Fibroblast of villous mesenchyme (primary cell): ENCODE measurements around the gene CIDEB. TPM values are rescaled to one million over a fixed set of nuclear protein-coding genes. Genes with fewer than 3 reads are reported as not detected.

Source experiments
- DNase-seq: peaks from one replicate; pipeline ENCODE4 v3.0.0-alpha.2; 2010; ENCODE audit warnings: low read depth
- H3K4me3 ChIP-seq: 2 replicates; pipeline ENCODE4 v1.5.1; 2011; ENCODE audit warnings: low read depth, mild to moderate bottlenecking, low read length
- total RNA-seq: library from RNA; depleted of rRNA; stranded (reverse); fragments of >200 nt; gene quantifications from 2 replicates; pipeline ENCODE4 v1.2.3, GENCODE V29; 2012
- TF ChIP-seq, protein P1 (sequence below): IDR thresholded peaks from 2 replicates; pipeline ENCODE4 v1.5.1; 2012; ENCODE audit warnings: low read depth, mild to moderate bottlenecking, low read length; ENCODE audit not compliant: insufficient read depth

CIDEB gene
- total RNA-seq, 1 donor: 3.0 TPM

- TF ChIP-seq, protein P1, sequence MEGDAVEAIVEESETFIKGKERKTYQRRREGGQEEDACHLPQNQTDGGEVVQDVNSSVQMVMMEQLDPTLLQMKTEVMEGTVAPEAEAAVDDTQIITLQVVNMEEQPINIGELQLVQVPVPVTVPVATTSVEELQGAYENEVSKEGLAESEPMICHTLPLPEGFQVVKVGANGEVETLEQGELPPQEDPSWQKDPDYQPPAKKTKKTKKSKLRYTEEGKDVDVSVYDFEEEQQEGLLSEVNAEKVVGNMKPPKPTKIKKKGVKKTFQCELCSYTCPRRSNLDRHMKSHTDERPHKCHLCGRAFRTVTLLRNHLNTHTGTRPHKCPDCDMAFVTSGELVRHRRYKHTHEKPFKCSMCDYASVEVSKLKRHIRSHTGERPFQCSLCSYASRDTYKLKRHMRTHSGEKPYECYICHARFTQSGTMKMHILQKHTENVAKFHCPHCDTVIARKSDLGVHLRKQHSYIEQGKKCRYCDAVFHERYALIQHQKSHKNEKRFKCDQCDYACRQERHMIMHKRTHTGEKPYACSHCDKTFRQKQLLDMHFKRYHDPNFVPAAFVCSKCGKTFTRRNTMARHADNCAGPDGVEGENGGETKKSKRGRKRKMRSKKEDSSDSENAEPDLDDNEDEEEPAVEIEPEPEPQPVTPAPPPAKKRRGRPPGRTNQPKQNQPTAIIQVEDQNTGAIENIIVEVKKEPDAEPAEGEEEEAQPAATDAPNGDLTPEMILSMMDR: no peak
- DNase-seq: no peak
- no peak overlapping the region for H3K4me3 ChIP-seq
These were observed 9.6 kb upstream of the CIDEB start for GRCh38 chr14:24317141-24317928.

- no peak overlapping the region for H3K4me3 ChIP-seq
- TF ChIP-seq, protein P1: no peak
- no peak for DNase-seq
These were observed 8.8 kb upstream of the CIDEB start for GRCh38 chr14:24316597-24316950.

- TF ChIP-seq, protein P1: peak; percentile 11
- H3K4me3 ChIP-seq: no peak overlapping the region
- DNase-seq: peak; percentile 40
These were observed 8.2 kb upstream of the CIDEB start for GRCh38 chr14:24315807-24316596.

DNA sequence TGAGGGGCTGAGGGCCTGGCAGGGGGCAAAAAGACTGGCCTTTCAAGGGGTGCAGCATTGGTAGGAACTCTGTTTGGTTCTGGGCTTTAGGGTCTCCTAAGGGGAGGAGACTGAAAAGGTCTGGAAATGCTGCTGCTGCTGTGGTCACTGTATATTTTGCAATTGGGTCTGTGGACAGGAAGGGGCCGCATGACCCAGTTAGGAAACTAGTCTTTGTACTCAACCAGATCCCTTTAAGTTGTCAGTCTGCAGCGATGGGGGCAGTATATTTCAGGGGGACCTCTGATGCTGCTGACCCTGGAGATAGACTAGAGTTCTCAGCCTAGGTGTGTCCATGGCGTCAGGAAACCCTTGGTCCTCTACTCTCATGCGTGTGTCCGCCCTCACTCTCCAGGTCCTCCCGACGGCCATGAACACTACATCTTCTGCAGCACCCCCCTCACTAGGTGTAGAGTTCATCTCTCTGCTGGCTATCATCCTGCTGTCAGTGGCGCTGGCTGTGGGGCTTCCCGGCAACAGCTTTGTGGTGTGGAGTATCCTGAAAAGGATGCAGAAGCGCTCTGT is 7.5 kb upstream of the CIDEB start:
- H3K4me3 ChIP-seq: no peak overlapping the region
- TF ChIP-seq, protein P1: no peak
- DNase-seq: no peak

- TF ChIP-seq, protein P1: no peak
- DNase-seq: no peak
- no peak overlapping the region for H3K4me3 ChIP-seq
These were observed 6.8 kb upstream of the CIDEB start for GRCh38 chr14:24314377-24315193.

GRCh38 chr14:24313913-24314312 is 6.1 kb upstream of the CIDEB start:
- no peak for DNase-seq
- TF ChIP-seq, protein P1: no peak
- H3K4me3 ChIP-seq: no peak overlapping the region
